SW480 (cell line): ENCODE results near the gene PER3.

Experiments
- DNase-seq: peaks from one replicate; pipeline ENCODE4 v3.0.0-alpha.2; 2016; ENCODE audit warnings: low spot score

Gene PER3

GRCh38 chr1:7873801-7874795, 90.0 kb downstream of the PER3 start:
- no peak for DNase-seq

- no peak for DNase-seq
Observed at GRCh38 chr1:7878027-7878426, 93.9 kb downstream of the PER3 start.

GRCh38 chr1:7879228-7879627, 95.1 kb downstream of the PER3 start:
- no peak for DNase-seq

- no peak for DNase-seq
Observed at GRCh38 chr1:7884757-7885156, 100.7 kb downstream of the PER3 start.

- DNase-seq, result peak; percentile 34
Observed at GRCh38 chr1:7885513-7886404, 101.7 kb downstream of the PER3 start.

- DNase-seq, result no peak
Observed at GRCh38 chr1:7886405-7886745, 102.3 kb downstream of the PER3 start.

GRCh38 chr1:7888248-7889081, 104.4 kb downstream of the PER3 start:
- DNase-seq, result no peak

- DNase-seq, result no peak
Observed at GRCh38 chr1:7890853-7891252, 106.8 kb downstream of the PER3 start.

- no peak for DNase-seq
Observed at GRCh38 chr1:7891804-7892203, 107.7 kb downstream of the PER3 start.

- DNase-seq, result no peak
Observed at GRCh38 chr1:7893529-7894180, 109.6 kb downstream of the PER3 start.
